Skin epidermis (tissue), 12 donors: ENCODE measurements around the gene MED20.
A peak's percentile ranks its signal among the peaks of the same experiment; 100 is the strongest.
"Not testable (repeated sequence)": the region's sequence is repeated elsewhere in the genome, so short reads cannot be mapped to it uniquely, and the experiment has no call there.

Experiments
- H3K27ac ChIP-seq, 21 experiments: fragments of 200-600 bp; sonication (generic) in 11 of 21; one replicate each; pipeline ENCODE4 v1.5.0; 2020; ENCODE audit warnings: mild to moderate bottlenecking in 3 of 21, inconsistent platforms in 2 of 21, moderate library complexity in 2 of 21
- H3K4me3 ChIP-seq, 7 experiments: fragments of 200-600 bp; sonication (generic) in 2 of 7; one replicate each; pipeline ENCODE4 v1.5.0; 2020; ENCODE audit warnings: inconsistent platforms in 2 of 7, mild to moderate bottlenecking in 2 of 7, moderate library complexity in 1 of 7

Gene MED20, protein sequence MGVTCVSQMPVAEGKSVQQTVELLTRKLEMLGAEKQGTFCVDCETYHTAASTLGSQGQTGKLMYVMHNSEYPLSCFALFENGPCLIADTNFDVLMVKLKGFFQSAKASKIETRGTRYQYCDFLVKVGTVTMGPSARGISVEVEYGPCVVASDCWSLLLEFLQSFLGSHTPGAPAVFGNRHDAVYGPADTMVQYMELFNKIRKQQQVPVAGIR

DNA sequence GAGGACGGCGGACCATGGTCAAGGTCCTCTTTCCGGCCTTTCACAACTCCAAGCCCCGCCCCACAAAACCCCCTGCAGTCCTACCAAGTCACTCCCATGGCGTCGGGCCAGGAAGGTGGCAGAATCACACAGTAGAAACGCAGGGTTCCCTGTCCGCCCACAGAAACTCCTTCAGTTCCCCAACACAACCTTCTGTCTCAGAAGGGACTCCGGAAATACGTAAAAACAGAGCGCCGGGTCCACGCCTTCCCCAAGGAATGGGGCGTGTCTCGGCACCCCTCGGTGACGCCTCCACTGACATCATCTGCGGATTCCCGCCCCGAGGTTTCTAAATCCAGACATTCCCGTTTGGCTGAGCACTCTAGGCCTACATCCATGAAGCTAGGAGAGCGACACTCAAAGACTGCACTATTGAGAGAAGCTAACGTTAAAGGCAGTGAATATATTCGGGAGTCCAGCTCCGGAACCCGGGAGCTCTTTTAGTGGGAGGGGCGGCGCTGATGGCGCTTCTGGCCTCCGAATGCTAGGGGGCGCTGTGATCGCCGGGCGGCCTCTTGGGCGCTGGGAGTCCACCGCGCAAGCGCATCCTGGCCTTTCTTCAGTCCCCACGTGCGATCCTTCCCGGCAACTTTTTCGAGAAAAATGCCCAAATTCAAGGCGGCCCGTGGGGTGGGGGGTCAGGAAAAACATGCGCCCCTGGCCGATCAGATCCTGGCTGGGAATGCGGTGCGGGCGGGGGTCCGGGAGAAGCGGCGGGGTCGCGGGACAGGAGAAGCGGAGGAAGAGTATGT lies at the start of gene MED20, which contains the start of gene BYSL:
TSS of gene MED20 (minus strand) at position 219 of the 791 bp plus-strand sequence. CDS start at position 98, 121 bp downstream.
TSS of gene BYSL (plus strand) at position 579 of the 791 bp plus-strand sequence. CDS start at position 643, 64 bp downstream.
- Histone ChIP-seq H3K4me3 (peak within 1 kb of the TSS; percentile 55 to 97 (median 73)), H3K27ac (peak within 1 kb of the TSS; percentile 79 to 99 (median 95))

DNA sequence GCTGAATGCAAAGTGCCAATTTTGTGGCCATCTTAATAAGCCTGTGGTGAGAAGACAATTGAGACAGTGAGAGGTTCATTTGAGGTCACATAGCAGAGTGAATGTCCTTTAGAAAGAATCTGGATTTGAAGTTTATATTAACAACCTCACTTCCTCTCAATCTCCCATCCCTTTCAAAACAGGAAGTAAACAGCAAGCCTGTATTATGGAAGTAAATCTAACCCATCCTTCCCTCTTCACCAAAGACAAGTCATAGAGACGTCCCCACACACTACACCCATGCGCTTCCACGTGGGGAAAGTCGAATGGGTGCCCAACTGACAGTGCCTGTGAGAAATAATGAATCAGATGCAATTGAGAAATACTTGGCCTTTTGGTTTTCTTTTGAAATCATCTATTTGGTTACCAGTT lies 49.5 kb upstream of the MED20 start:
- Histone ChIP-seq H3K4me3 (no peak overlapping the region), H3K27ac (peak overlapping the region in 3 of 21 experiments; percentile 1 to 54 (median 17))

DNA sequence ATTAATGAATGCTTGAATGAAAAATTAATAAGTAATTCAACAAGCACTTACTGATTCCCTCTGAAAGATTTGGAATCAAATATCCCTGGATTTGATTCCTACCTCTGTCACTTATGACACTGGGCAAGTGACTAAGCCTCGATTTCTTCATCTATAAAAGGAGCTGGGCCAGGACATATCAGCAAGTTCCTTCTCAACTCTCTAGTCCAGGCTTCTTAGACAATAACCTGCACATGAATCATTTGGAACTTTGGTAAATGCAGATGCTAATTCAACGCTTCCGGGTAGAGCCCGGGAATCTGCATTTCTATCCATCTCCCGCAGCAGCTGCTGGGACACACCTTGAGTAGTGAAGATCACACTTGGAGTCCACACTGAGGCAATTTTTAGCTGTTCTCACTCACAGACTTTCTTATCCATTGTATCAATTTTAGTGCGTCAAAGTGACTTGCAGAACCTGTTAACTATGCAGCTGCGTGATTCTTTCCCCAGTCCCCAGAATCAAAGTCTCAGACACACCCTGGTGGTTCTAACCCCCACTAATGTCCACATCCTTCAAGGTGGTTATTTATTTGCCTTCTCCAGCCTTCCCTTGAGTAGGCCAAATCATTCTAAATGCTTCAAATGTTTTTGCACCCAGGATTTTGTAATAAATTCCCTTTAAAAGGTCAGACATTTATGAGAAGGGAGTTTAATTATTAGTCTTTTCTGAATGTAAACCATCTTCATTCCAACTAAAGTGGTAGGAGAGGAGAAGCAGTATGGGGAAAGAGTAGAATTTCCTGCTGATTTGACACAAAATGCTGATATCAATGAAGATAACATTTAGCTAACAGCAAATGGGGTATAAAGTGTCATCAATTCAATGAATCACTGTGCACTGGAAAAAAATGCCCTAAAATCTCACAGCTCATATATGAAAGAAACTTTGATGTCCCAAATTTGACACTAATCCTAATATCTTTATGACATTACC lies 46.7 kb upstream of the MED20 start:
- no peak overlapping the region for H3K4me3 ChIP-seq

DNA sequence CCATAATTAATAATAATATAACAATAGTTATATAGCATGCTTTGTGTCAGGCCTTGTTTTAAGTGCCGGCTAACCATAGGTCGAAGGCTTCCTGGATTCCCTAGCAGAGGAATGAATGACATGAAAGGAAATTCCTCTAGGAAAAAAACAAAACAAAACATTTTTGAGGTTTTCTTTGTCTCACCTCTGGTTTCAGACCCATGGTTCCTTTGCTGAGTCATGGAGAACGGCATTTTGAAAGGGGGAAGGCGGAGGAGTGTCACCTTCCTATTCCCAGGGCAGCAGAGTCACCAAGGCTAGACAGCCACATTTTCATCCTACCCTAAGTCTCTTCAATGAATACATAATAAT lies 46.0 kb upstream of the MED20 start:
- no peak overlapping the region for H3K27ac ChIP-seq
- no peak overlapping the region for H3K4me3 ChIP-seq

More for the DNA sequence above, 46.7 kb upstream of the MED20 start:
- H3K27ac ChIP-seq = no peak overlapping the region

DNA sequence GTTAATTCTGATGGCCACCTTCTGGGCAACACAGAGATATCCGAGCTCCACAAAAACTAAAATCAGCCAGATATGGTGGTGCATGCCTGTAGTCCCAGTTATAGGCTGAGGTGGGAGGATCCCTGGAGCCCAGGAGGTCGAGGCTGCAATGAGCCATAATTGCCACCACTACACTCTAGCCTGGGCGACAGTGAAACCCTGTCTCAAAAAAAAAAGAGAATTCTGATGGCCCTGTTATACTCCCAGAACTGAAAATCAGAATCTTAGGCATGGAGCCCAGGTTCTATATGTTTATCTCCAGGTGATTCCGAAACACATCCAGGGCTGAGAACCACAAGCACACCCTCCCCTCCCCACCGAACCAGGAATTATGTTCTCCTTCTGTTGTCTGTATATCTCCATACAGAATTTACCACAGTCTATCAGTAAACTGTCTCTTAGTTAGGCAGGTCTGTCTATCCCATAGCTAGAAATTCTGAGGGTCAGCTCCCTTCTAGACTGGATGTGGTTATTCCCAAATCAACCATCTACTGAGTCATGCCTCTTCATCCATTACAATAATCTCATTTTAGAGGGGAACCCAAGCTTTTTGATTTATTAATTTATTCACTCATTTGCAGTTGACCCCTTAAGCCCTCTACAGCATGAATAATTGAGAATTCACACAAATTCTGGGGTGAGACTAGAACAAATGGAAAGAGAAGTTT lies 45.4 kb upstream of the MED20 start:
- Histone ChIP-seq H3K4me3 (no peak overlapping the region), H3K27ac (no peak overlapping the region)

DNA sequence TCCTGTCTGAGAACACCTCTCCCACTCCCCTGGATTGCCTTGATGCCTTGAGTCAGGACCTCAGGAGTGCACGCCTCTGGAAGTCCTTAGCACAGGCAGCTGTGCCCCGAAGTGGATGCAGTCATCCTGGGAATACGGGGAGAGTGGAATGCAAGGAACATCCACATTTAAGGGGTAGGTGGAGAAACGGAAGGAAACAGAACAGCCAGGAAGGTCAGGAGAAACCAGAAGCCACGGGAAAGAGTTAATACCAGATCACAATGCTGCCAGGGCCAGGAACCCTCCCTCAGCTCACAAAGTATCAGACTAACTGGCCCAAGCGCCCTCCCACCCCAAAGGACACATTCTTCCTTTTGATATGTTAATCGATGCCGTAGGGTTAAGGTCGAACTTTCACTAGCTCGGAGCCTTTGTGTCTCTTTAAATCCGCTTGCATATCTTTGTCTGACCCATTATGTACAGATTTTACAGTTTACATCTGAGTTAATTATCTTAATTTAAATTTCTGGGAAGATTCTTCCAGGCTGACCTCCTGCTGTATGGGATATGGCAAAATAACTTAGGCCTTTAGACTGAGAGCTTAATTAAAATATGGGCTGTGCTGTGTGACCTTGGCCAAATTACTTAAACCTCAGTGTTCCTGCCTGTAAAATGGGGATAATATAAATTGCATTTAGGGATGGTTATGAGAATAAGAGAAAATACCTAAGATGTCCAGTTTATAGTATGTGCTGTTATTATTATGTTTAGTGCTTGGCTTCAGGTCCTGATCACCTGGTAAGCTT lies 44.7 kb upstream of the MED20 start:
- Histone ChIP-seq H3K27ac (no peak overlapping the region), H3K4me3 (no peak overlapping the region)

DNA sequence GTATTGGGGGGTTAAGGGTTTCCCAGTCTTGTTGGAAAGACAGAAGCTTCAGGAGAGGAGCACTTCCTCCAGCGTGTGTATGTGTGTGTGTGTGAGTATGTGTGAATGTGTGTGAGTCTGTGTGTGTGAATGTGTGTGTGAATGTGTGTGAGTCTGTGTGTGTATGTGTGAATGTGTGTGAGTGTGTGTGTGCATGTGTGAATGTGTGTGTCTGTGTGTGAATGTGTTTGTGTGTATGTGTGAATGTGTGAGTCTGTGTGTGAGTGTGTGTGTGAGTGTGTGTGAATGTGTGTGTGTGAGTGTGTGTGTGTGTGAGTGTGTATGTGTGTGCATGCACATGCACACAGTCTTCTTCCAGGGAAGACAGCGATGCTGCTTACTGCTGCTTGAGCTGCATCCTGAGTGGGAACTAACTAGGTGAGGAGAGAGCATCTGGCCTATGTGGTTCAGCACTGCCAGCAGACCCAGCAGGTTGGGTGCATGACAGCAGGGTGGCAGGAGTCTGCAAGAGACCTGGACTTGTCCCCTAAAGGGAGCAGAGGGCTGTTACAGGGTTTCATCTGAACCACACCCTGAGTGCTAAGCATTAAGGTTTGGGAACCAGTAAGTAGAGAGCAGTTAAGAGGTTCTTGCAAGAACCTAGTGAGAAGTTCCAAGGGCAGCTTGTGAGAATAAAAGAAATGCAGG lies 43.4 kb upstream of the MED20 start:
- H3K4me3 ChIP-seq = no peak overlapping the region
- no peak overlapping the region for H3K27ac ChIP-seq

DNA sequence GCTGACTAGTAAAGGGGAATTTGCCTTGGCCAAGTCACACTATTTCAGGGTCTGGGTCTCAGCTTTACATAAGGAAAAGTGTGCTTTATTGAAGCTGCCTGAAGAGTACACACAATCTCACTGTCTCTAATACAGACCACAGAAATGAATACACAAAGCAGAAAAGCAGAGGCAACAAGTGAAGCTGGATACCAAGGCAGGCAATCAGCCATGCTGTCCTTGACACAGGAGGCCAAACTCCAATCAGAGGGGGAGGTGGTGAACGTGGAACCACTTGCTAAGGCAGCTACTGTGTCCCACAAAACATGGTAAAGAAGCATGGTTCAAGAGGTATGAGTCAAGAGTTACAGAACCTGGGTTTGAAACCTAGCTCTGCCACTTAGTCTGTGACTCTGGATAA lies 42.4 kb upstream of the MED20 start:
- H3K4me3 ChIP-seq = no peak overlapping the region
- no peak overlapping the region for H3K27ac ChIP-seq

DNA sequence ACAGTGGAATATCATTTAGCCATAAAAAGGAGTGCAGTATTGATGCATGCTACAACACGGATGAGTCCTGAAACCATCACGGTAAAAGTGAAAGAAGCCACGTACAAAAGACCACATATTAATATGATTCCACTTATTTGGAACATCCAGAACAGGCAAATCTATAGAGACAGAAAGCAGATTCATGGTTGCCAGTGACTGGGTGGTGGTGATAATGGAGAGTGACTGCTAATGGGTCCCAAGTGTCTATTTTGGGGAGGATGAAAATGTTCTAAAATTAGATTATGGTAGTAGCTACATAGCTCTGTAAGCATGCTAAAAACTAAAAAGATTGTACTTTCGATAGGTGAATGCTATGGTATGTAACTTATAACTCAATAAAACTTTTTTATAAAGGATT lies 39.1 kb upstream of the MED20 start:
- no peak overlapping the region for H3K27ac ChIP-seq

DNA sequence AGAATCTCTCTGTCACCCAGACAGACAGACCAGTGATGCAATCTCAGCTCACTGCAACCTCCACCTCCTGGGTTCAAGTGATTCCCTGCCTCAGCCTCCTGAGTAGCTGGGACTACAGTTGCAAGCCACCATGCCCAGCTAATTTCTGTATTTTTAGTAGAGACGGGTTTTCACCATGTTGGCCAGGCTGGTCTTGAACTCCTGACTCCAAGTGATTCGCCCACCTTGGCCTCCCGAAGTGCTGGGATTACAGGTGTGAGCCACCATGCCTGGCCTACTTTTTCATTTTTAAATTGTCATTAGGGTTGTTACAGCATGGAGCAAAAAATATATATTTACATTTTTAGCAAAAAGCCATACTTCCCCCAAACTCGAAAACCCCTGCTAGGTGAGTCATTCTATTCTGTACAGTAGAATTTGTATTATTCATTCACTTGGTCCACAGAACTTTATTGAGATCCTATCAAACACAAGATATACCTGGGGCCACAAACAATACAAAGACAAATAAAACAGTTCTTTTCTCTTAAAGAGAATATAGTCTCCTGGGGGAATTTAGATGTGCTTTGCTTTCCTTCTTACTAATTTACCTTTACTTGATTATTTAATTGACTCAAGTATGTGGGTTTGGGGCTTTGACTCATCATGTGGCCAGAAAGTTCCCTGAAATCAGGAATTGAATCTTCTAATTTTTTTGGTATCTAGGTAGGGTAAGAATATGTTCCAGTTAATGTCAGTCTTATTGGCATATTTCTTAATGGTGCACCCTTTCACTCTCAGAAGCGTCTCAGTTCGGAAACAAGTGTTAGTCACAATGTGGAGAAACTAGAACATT lies 37.3 kb upstream of the MED20 start:
- no peak overlapping the region for H3K4me3 ChIP-seq
- no peak overlapping the region for H3K27ac ChIP-seq

More for the DNA sequence above, 39.1 kb upstream of the MED20 start:
- no peak overlapping the region for H3K4me3 ChIP-seq

DNA sequence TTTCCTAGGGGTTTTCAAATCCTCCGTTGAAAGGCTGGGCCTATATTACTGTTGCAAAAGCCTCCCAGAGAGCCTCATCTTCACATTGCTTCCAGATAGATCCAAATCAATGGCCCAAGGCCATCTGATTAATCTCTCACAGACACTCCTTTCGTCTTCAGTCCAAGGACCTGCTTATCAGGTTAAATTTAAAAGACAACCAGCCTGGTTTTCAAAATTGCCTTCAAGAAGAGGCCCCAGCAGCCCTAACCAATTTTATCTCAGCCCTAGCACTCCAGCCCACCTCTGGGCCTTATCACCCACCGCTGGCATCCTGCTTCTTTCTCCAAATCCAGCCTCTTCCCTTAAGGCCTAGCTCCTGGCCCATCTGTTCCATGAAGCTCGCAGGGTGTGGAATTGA lies 36.2 kb upstream of the MED20 start:
- Histone ChIP-seq H3K27ac (no peak overlapping the region), H3K4me3 (no peak overlapping the region)

DNA sequence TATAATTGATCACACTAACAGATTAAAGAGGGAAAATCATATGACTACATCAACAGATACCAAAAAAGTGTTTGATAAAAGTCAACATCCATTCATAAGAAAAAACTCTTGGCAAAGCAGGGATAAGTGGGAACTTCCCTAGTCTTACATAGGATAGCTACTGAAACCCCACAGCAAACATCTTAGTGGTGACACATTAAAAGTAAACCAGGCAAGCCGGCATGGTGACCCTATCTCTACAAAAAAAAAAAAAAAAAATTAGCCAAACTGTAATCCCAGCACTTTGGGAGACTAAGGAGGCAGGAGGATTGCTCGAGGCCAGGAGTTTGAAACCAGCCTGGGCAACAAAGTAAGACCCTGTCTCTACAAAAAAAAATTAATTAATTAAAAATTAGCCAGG lies 34.5 kb upstream of the MED20 start:
- Histone ChIP-seq H3K4me3 (no peak overlapping the region), H3K27ac (no peak overlapping the region)

DNA sequence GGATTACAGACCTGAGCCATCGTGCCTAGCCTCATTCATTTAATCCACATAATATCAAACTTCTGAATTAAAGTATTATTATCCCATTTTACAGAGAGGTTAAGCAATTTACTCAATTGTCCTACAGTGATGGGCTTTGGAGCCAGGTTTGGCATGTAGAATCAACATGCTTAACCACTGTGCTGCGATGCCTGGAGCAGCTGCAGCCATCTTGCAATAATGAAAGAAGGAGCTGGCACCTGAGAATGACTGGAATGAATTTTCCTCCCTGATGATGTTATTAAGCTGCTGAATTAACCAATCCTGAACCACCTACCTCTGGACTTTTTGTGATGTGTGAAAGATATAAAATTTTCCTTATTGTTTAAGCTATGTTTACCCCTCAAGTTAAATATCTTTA lies 33.7 kb upstream of the MED20 start:
- Histone ChIP-seq H3K4me3 (no peak overlapping the region), H3K27ac (no peak overlapping the region)

DNA sequence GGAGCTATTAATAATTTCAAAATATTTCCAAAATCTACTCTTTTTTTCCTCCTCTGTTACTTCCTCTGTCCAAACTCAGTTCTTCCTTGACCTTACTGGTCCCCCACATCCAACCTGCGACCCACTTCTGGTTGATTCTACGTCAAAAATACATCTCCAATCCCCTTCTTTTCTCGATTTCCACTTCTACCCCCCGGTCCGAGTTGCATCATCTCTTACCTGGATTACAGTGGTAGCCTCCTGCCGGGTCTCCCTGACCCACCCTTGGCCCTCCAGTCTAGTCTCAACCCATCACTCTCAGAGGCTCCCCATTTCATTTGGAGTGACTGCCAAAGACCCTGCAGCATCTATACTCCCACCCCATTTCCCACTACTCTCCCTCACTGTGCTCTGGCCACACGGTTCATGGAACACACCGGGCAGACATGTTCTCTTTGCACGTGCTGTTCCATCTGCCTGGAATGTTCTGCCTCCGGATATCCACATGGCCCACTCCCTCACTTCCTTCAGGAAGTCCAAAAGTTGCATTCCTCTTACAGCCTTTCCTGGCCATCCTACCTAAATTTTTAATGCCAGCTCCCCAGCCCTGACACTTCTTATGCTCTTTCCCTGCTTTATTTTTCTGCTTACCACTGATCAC lies 26.8 kb upstream of the MED20 start:
- H3K4me3 ChIP-seq = no peak overlapping the region
- H3K27ac ChIP-seq = no peak overlapping the region

DNA sequence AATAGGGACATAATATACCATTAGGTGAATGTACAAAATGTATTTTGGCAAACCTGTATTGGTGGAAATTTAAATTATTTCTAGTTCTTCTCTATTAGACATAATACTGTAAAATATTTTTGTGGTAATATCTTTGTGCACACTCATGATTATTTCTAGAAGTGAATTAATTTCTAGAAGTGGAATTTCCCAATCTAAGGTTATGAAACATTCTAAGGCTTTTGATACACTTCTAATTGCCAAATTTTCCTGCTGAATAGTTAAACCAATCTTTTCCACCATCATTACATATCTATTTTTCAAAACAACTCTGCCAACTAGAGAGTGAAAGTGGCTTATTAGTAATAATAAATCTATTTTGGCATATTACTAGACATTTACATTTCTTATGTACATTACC lies 22.5 kb upstream of the MED20 start:
- no peak overlapping the region for H3K27ac ChIP-seq
- H3K4me3 ChIP-seq = no peak overlapping the region

DNA sequence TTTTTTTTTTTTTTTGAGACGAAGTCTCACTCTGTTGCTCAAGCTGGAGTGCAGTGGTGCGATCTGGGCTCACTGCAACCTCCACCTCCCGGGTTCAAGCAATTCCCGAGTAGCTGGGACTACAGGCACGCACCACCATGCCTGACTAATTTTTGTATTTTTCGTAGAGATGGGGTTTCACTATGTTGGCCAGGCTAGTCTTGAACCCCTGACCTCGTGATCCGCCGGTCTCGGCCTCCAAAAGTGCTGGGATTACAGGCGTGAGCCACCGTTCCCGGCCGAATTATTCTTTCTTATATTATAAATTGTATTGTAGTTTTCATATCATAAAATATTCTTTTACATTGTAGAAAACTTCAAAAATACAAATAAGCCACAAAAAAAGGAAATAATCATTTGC lies 21.9 kb upstream of the MED20 start:
- peak overlapping the region in 2 of 21 experiments; percentile 77 to 83 for H3K27ac ChIP-seq
- not testable (repeated sequence) for H3K4me3 ChIP-seq
